Thymus (tissue), 11 donors: Measurements from ENCODE around the gene SNAPIN. TPM values are rescaled to one million over a fixed set of nuclear protein-coding genes. Genes with fewer than 3 reads are reported as not detected.

Experiments
- DNase-seq, 9 donors: peaks; one replicate each; pipeline ENCODE4 v3.0.0-alpha.2; 2013; ENCODE audit warnings: low spot score in 9 of 9, low read depth in 6 of 9, missing footprints in 1 of 9
- H3K27ac ChIP-seq, 2 donors: one replicate each; pipeline ENCODE4 v1.5.1; 2013; ENCODE audit warnings: control low read depth in 1 of 2, low read depth in 1 of 2, low read length in 1 of 2, mild to moderate bottlenecking in 1 of 2, moderate library complexity in 1 of 2
- H3K27me3 ChIP-seq, 2 donors: one replicate each; pipeline ENCODE4 v1.5.1; 2013; ENCODE audit warnings: low read length in 1 of 2; ENCODE audit not compliant: control insufficient read depth in 2 of 2, insufficient read depth in 1 of 2
- H3K36me3 ChIP-seq, 2 donors: one replicate each; pipeline ENCODE4 v1.5.1; 2013; ENCODE audit warnings: low read length in 1 of 2, mild to moderate bottlenecking in 1 of 2, moderate library complexity in 1 of 2; ENCODE audit not compliant: control insufficient read depth in 2 of 2, insufficient read depth in 2 of 2
- H3K4me1 ChIP-seq, 2 donors: one replicate each; pipeline ENCODE4 v1.5.1; 2013; ENCODE audit warnings: low read length in 2 of 2; ENCODE audit not compliant: control insufficient read depth in 2 of 2, insufficient read depth in 2 of 2
- H3K4me3 ChIP-seq, 2 donors: one replicate each; pipeline ENCODE4 v1.5.1; 2013; ENCODE audit warnings: low read length in 2 of 2, control low read depth in 1 of 2, mild to moderate bottlenecking in 1 of 2
- H3K9me3 ChIP-seq, 2 donors: one replicate each; pipeline ENCODE4 v1.5.1; 2013; ENCODE audit warnings: low read length in 1 of 2, mild to moderate bottlenecking in 1 of 2; ENCODE audit not compliant: control insufficient read depth in 2 of 2, insufficient read depth in 1 of 2
- WGBS: extraction: QIAGEN DNeasy Blood & Tissue Kit; methylation state at CpG from one replicate; pipeline ENCODE4 v1.1.7; 2013; 5-methylcytosine and 5-hydroxymethylcytosine counted together
- polyA plus RNA-seq: library from polyadenylated mRNA; stranded (reverse); fragments of 200-250 nt; gene quantifications from one replicate; pipeline ENCODE4 v1.2.3, GENCODE V29; 2013
- total RNA-seq: library from RNA; stranded (reverse); fragments of 120-200 nt; gene quantifications from one replicate; pipeline ENCODE4 v1.2.4, GENCODE V29; 2013
- donor health status: healthy.

Gene SNAPIN
- total and polyA plus RNA-seq, 2 donors = 48.2 to 50.3 TPM

DNA sequence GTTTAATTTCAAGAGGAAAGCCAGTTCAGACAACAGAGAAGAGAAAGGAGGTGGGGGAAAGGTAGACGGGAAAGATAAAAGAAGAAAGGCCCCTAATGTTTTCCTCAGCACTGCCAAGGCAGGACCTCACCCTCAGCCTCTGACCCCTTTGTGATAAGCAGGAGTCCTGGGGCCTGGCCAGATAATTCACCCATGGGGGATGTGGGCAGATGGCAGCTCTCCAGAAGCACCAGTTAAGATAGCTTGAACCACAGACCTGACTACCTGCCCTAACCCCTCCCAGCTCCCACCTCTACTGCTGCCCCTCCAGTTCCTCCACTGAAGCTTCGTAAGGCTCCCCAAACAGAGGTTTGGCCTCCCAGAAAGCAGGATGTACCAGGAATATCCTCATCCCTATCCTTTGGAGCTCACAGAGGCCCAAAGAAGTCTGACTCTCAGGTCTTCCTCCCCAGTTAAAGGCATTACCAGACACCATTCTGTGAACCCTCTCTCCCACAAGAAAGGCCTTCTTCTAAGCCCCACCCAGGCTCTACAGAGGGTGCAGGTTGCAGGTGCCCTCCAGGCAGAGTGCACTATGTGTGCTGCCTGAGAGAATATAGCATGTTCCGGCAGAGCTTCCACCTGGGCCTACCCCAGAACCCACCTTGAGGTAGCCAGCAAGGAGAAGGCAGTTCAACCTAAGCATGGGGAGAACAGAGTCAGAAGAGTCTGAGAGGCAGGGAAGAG, 9.2 kb upstream of the SNAPIN start:
- Histone ChIP-seq H3K36me3 (peaks cover 27 to 30% of the 10 kb centered on the region in 2 donors), H3K4me1 (peaks cover 19 to 30% of the 10 kb centered on the region in 2 donors)
- WGBS = 60% methylated on average over 3 of the region's 3 CpGs

DNA sequence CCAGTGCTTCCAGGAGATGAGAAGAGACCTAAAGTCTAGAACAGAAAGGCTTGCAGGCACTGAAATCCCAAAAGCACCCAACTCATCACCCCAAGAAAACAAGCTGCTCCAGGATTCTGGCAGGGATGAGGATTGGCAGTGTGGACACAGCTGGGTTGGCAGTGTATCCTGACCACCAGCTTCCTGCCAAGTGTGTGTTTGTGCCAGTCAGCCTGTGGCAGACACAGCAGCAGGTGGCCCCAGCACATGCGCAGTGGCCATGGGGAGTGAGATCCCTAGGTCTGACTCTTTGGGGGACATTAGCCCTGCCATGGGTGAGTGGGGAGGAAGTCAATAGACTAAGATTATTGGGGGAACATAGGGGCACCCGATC, 8.7 kb upstream of the SNAPIN start:
- DNase-seq = no peak
- WGBS = 91% methylated on average over 2 of the region's 2 CpGs
- Histone ChIP-seq H3K36me3 (peaks cover 25 to 26% of the 10 kb centered on the region in 2 donors), H3K27ac (peak overlapping the region; percentile 54 to 91), H3K9me3 (no peaks in the 10 kb centered on the region), H3K4me3 (no peak overlapping the region), H3K4me1 (peaks cover 19 to 30% of the 10 kb centered on the region in 2 donors), H3K27me3 (no peaks in the 10 kb centered on the region)

More for the DNA sequence above, 9.2 kb upstream of the SNAPIN start:
- Histone ChIP-seq H3K4me3 (no peak overlapping the region), H3K9me3 (no peaks in the 10 kb centered on the region), H3K27me3 (no peaks in the 10 kb centered on the region), H3K27ac (peak overlapping the region; percentile 86 to 91)
- DNase-seq = peak in 7 of 9 donors; percentile 44 to 88 (median 61)

GRCh38 chr1:153651771-153652170, 6.7 kb upstream of the SNAPIN start:
- H3K4me3 ChIP-seq = no peak overlapping the region
- peaks cover 7 to 8% of the 10 kb centered on the region in 2 donors for H3K36me3 ChIP-seq
- 93% methylated on average over 1 of the region's 1 CpG for WGBS
- H3K27ac ChIP-seq = no peak overlapping the region
- no peaks in the 10 kb centered on the region for H3K9me3 ChIP-seq
- peaks cover 17 to 23% of the 10 kb centered on the region in 2 donors for H3K4me1 ChIP-seq
- no peak for DNase-seq
- no peaks in the 10 kb centered on the region for H3K27me3 ChIP-seq

GRCh38 chr1:153652805-153653500, 5.5 kb upstream of the SNAPIN start:
- DNase-seq = no peak
- H3K4me1 ChIP-seq = peaks cover 14 to 23% of the 10 kb centered on the region in 2 donors
- H3K36me3 ChIP-seq = no peaks in the 10 kb centered on the region
- 85% methylated on average over 3 of the region's 3 CpGs for WGBS
- H3K9me3 ChIP-seq = no peaks in the 10 kb centered on the region
- no peak overlapping the region for H3K27ac ChIP-seq
- no peaks in the 10 kb centered on the region for H3K27me3 ChIP-seq
- no peak overlapping the region for H3K4me3 ChIP-seq

GRCh38 chr1:153655333-153655732, 3.2 kb upstream of the SNAPIN start:
- Histone ChIP-seq H3K36me3 (peaks cover 2 to 3% of the 10 kb centered on the region in 2 donors), H3K27me3 (no peaks in the 10 kb centered on the region), H3K4me3 (no peak overlapping the region), H3K9me3 (no peaks in the 10 kb centered on the region), H3K27ac (no peak overlapping the region), H3K4me1 (peaks cover 8 to 17% of the 10 kb centered on the region in 2 donors)
- DNase-seq = no peak
- WGBS = 97% methylated on average over 3 of the region's 3 CpGs

GRCh38 chr1:153659175-153659534, 652 bp downstream of the SNAPIN start:
- no peak for DNase-seq
- Histone ChIP-seq H3K27me3 (no peaks in the 10 kb centered on the region), H3K4me1 (peaks cover 8 to 13% of the 10 kb centered on the region in 2 donors)

DNA sequence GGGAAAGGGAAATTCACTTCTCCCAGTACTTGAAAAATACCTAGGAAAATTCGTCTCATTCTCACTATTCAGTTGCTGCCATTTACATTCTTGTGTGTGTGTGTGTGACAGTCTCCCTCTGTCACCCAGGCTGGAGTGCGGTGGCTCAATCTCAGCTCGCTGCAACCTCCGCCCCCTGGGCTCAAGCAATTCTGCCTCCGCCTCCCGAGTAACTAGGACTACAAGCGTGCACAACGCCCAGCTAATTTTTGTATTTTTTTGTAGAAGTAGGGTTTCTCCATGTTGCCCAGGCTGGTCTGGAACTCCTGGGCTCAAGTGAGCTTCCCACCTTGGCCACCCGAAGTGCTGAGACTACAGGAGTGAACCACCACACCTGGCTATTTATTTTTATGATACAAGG, 1.2 kb downstream of the SNAPIN start:
- Histone ChIP-seq H3K27ac (no peak overlapping the region), H3K4me1 (peaks cover 8 to 13% of the 10 kb centered on the region in 2 donors), H3K4me3 (no peak overlapping the region), H3K36me3 (peaks cover 35 to 39% of the 10 kb centered on the region in 2 donors), H3K9me3 (no peaks in the 10 kb centered on the region), H3K27me3 (no peaks in the 10 kb centered on the region)
- 95% methylated on average over 9 of the region's 9 CpGs for WGBS
- DNase-seq = no peak

More at GRCh38 chr1:153659175-153659534, 652 bp downstream of the SNAPIN start:
- Histone ChIP-seq H3K27ac (peak overlapping the region; percentile 93 to 96), H3K9me3 (no peaks in the 10 kb centered on the region), H3K4me3 (peak overlapping the region; percentile 67 to 80), H3K36me3 (peaks cover 30 to 34% of the 10 kb centered on the region in 2 donors)
- 61% methylated on average over 8 of the region's 8 CpGs for WGBS

GRCh38 chr1:153661111-153661708, 2.7 kb downstream of the SNAPIN start:
- Histone ChIP-seq H3K36me3 (peaks cover 43 to 54% of the 10 kb centered on the region in 2 donors), H3K4me3 (no peak overlapping the region), H3K9me3 (no peaks in the 10 kb centered on the region), H3K27ac (no peak overlapping the region), H3K27me3 (no peaks in the 10 kb centered on the region), H3K4me1 (peaks cover 8 to 13% of the 10 kb centered on the region in 2 donors)
- DNase-seq = no peak
- WGBS = 84% methylated on average over 9 of the region's 9 CpGs

- Histone ChIP-seq H3K27ac (no peak overlapping the region), H3K27me3 (no peaks in the 10 kb centered on the region), H3K9me3 (no peaks in the 10 kb centered on the region), H3K4me3 (no peak overlapping the region), H3K36me3 (peaks cover 54 to 65% of the 10 kb centered on the region in 2 donors), H3K4me1 (peaks cover 8 to 13% of the 10 kb centered on the region in 2 donors)
- WGBS = 95% methylated on average over 2 of the region's 2 CpGs
- DNase-seq = no peak
Observed at GRCh38 chr1:153662269-153662668, 3.8 kb downstream of the SNAPIN start.
